Adrenal gland (tissue), 5 donors: ENCODE data around the gene CEP43.

ENCODE experiments used
- POLR2A ChIP-seq, 2 donors: fragments of 450-650 bp; IDR thresholded peaks; one replicate each; pipeline ENCODE4 v1.6.1; 2017; ENCODE audit warnings: antibody characterized with exemption in 2 of 2, mild to moderate bottlenecking in 2 of 2, moderate library complexity in 1 of 2
- TF ChIP-seq, protein P1 (sequence below), 6 experiments: fragments of 450-650 bp in 4 of 6; fragments of 200-600 bp in 2 of 6; sonication (generic) in 1 of 6; IDR thresholded peaks; 1 replicate in 5 of 6; 2 replicates in 1 of 6; pipeline versions ENCODE4 v1.5.1 to v1.8.0; 2016 to 2021; ENCODE audit warnings: antibody characterized with exemption in 6 of 6, mild to moderate bottlenecking in 2 of 6, moderate library complexity in 1 of 6
- donor health status: DM: no; HTN: no; CAD: no.

DNA sequence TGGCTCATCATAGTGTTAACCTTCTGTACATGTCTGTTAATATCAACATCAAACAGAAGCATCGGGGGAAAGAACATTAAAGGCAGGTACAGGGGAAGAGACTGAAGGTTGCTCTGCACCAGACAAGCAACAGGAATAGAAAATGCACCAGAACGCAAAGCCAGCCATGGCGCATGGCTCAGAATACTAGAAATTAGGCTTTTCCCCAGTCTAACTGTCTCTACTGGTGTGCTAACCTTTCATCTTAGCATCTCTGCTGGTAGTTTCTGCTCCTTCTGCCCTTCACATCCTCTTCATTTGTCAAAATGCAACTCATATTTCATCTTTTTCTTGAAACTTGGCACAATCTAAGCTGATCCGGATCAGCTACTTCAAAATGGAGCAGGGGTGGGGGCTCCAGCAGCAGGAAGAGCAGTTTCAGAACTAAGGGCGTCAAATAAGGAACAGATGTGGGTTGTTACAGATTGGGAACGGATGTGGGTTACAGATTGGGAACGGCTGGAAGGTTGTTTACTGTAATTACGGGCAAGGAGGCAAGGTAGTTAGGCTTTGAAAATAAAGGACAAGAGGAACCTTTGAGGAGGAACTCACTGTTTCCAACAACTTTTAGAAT is 29.7 kb upstream of the CEP43 start:
- TF ChIP-seq, protein P1, sequence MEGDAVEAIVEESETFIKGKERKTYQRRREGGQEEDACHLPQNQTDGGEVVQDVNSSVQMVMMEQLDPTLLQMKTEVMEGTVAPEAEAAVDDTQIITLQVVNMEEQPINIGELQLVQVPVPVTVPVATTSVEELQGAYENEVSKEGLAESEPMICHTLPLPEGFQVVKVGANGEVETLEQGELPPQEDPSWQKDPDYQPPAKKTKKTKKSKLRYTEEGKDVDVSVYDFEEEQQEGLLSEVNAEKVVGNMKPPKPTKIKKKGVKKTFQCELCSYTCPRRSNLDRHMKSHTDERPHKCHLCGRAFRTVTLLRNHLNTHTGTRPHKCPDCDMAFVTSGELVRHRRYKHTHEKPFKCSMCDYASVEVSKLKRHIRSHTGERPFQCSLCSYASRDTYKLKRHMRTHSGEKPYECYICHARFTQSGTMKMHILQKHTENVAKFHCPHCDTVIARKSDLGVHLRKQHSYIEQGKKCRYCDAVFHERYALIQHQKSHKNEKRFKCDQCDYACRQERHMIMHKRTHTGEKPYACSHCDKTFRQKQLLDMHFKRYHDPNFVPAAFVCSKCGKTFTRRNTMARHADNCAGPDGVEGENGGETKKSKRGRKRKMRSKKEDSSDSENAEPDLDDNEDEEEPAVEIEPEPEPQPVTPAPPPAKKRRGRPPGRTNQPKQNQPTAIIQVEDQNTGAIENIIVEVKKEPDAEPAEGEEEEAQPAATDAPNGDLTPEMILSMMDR (IDR thresholded peaks at IDR 0.05), result no peak
- TF ChIP-seq POLR2A (IDR thresholded peaks at IDR 0.05), result no peak
